Activated CD4-positive, alpha-beta T cell treated with anti-CD3 and anti-CD28 coated beads, Interleukin-2, amount 50 U/mL, for 16 hours (primary cell): ENCODE data around the gene ZNF341.
A peak's percentile ranks its signal among the peaks of the same experiment; 100 is the strongest.

Experiments used
- DNase-seq: peaks from one replicate; pipeline ENCODE4 v3.0.0-alpha.2; 2020

The ZNF341 gene

GRCh38 chr20:33702861-33703260 is 28.9 kb upstream of the ZNF341 start:
- DNase-seq, result no peak

- no peak for DNase-seq
Observed at GRCh38 chr20:33703498-33704137, 28.2 kb upstream of the ZNF341 start.

- no peak for DNase-seq
Observed at GRCh38 chr20:33704197-33704924, 27.4 kb upstream of the ZNF341 start.

DNA sequence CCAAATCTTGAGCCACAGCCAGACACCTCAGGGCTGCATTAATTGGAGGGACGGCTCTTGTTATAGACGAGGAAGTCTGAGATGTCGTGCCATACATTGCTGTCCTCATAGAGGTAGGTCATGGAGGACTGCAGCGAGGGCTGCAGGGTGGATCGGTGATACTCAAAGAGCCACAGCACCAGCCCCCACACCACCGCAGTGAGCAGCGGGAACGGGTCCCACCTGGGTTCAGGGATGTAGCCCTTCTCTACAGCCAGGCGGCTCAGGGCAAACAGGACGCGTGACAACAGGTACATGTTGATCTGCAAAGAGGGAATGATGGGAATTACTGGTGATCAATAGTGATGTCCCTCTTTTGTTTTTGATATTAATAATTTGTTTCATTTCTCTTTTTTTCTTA is 24.1 kb upstream of the ZNF341 start:
- no peak for DNase-seq

- no peak for DNase-seq
Observed at GRCh38 chr20:33709398-33709797, 22.4 kb upstream of the ZNF341 start.

DNA sequence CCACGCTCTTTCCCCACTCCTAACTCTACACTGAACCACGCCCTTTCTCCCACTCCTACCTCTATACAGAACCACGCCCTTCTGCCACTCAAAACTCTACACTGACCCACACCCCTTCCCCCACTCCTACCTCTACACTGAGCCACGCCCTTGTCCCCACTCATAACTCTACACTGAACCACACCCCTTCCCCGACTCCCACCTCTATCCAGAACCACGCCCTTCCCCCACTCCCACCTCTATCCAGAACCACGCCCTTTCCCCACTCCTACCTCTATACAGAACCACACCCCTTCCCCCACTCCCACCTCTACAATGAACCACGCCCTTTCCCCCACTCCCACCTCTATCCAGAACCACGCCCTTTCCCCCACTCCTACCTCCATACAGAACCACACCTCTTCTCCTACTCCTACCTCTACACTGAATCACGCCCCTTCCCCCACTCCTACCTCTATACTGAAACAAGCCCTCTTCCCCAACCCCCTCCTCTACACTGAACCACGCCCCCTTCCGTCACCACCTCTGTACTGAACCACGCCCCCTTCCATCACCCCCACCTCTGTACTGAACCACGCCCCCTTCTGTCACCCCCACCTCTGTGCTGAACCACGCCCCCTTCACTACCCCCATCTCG is 21.8 kb upstream of the ZNF341 start:
- no peak for DNase-seq

GRCh38 chr20:33710681-33711445 is 20.9 kb upstream of the ZNF341 start:
- DNase-seq, result no peak

GRCh38 chr20:33711446-33711738 is 20.4 kb upstream of the ZNF341 start:
- DNase-seq, result no peak

GRCh38 chr20:33713865-33714367 is 17.9 kb upstream of the ZNF341 start:
- no peak for DNase-seq

GRCh38 chr20:33716498-33716897 is 15.3 kb upstream of the ZNF341 start:
- no peak for DNase-seq

- DNase-seq, result no peak
Observed at GRCh38 chr20:33719277-33719988, 12.4 kb upstream of the ZNF341 start.

DNA sequence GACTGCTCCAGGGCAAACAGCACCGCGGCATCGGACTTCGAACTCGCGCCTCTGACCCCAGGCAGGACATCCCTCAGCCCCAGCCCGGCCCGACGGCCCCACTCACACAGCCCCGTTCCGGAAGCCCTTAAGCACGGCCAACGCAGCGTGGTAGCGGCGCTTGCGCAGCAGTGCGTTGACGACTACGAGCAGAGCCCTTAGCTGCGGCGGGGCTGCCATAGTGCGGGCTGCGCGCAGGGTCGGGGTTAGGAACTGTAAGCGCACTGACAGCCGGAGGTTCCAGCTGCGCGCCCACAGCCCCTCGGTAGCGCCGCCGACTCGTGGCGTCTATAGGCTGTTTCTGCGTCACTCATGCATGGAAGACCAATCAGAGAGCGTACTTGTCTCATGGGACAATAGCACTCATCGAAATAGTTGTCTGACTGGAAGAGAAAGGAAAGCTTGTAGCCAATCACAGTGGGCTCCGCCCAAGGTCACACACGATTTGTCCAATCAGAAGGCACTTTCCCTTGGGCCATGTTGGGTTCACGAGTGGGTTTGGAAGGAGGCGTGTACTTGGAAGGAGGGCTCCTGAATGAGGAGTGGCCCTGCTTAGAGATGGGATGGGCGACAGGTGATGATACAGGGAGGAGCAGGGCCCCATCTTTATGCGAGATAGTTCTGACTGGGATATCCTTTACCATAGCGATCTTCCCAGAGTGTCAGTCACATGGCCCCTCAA is 11.6 kb upstream of the ZNF341 start, which contains the start of gene PXMP4:
TSS of gene PXMP4 (minus strand) at position 322 of the 721 bp plus-strand sequence. CDS start at position 219, 103 bp downstream.
- DNase-seq, result peak; percentile 97

DNA sequence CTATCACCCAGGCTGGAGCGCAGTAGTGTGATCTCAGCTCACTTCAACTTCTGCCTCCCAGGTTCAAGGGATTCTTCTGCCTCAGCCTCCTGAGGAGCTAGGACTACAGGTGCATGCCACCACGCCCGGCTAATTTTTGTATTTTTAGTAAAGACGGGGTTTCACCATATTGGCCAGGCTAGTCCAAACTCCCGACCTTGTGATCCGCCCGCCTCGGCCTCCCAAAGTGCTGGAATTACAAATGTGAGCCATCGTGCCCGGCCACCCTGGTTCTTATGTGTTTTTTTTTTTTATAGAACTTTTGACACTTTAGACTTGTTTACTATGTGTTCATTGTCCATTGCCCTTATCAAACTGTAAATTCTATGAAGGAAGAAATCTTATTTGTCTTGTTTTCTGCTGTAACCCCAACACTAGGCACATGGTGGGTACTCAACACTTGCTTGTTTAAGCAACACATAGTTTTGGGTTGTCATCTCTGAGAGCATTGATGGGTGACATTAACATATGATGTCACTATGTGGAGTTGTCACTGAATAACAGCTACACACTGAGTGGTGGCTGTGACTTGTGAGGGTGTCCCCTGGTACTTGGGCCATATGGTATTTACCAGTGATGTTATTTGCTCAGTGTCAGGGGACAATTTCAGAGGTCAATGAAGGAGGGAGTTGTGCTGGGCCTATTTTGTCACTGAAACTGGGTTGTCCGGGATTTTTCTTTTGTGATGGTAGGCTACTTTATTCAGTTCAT is 10.2 kb upstream of the ZNF341 start:
- no peak for DNase-seq

DNA sequence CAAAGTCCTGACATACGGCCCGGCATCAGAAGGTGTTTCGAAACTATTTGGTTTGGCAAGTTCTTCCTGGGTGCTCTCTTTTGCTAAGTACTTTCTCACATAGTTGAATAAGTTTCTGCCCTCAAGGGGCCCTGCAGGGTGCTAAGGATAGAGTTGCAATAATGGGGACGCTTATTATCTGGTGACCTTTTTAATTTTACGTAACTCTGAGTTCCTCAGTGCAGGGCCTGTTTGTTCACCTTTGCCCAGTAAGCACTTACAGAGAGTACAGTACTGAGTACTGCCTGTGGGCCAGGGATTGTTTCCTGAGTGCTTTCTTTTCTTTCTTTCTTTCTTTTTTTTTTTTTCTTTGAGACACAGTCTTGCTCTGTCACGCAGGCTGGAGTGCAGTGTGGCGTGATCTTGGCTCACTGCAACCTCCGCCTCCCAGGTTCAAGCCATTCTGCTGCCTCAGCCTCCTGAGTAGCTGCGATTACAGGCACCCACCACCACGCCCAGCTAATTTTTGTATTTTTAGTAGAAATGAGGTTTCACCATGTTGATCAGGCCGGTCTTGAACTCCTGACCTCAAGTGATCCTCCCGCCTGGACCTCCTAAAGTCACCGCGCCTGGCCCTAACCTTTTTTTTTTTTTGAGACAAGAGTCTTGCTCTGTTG is 7.2 kb upstream of the ZNF341 start:
- no peak for DNase-seq

- no peak for DNase-seq
Observed at GRCh38 chr20:33725607-33726264, 6.1 kb upstream of the ZNF341 start.

DNA sequence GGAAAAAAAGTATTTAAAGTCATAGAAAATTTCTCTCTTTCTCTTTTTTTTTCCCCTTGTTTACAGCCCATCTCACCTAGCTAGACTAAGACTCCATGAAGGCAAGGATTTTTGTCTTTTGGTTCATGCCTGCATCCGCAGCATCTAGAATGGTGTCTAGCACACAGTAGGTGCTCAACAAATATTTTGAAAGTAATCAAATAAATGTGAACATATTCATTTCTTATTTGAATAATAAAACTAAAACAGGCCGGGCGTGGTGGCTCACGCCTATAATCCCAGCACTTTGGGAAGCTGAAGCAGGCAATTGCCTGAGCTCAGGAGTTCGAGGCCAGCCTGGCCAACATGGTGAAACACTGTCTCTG is 4.7 kb upstream of the ZNF341 start:
- no peak for DNase-seq

GRCh38 chr20:33727806-33728205 is 4.0 kb upstream of the ZNF341 start:
- DNase-seq, result no peak

DNA sequence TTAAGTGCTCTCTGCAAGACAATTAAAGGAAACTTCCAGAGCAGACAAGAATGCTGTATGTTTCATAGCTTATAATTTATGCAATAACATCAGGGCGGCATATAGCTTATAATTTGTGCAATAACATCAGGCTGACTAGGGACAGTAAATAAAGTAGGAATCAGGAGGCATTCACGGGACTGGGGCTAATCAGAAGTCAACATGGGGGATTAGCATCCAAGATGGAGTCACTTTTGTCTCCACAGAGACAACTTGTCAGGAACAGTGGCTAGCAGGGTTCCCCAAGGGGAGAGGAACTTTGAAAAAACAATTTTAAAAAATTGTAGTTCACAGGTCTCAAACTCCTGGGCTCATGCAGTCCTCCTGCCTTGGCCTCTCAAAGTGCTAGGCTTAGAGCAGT is 3.3 kb upstream of the ZNF341 start:
- no peak for DNase-seq

- DNase-seq, result no peak
Observed at GRCh38 chr20:33729101-33729500, 2.7 kb upstream of the ZNF341 start.
